Colonic mucosa (tissue), 4 donors: Measurements from ENCODE around the gene AATK. TPM values are rescaled to one million over a fixed set of nuclear protein-coding genes. Genes with fewer than 3 reads are reported as not detected.

ENCODE experiments used
- DNase-seq: peaks from one replicate; pipeline ENCODE4 v3.0.0-alpha.2; 2020
- H3K27ac ChIP-seq: fragments of 200-600 bp; one replicate; pipeline ENCODE4 v1.8.0; 2021
- H3K27me3 ChIP-seq: fragments of 200-600 bp; one replicate; pipeline ENCODE4 v1.8.0; 2021
- H3K36me3 ChIP-seq: fragments of 200-600 bp; one replicate; pipeline ENCODE4 v1.8.0; 2021
- H3K4me1 ChIP-seq: fragments of 200-600 bp; one replicate; pipeline ENCODE4 v1.8.0; 2021; ENCODE audit warnings: mild to moderate bottlenecking
- H3K4me3 ChIP-seq: fragments of 200-600 bp; one replicate; pipeline ENCODE4 v1.8.0; 2021
- H3K9ac ChIP-seq, 2 donors: one replicate each; pipeline ENCODE4 v1.7.0; 2013; ENCODE audit warnings: control low read depth in 2 of 2, low read depth in 2 of 2, low read length in 2 of 2
- H3K9me3 ChIP-seq: fragments of 200-600 bp; one replicate; pipeline ENCODE4 v1.8.0; 2021
- CTCF ChIP-seq: fragments of 200-600 bp; IDR thresholded peaks from one replicate; pipeline ENCODE4 v1.8.0; 2022; ENCODE audit warnings: antibody characterized with exemption, mild to moderate bottlenecking
- intact Hi-C: fragments of 100-400 bp; cut with DNase I; formaldehyde crosslinking; loops from one replicate; pipeline ENCODE4 v1.14.1; 2022
- total RNA-seq, 2 donors: library from RNA; stranded (reverse); fragmentation: NEBNext Ultra II Directional in 1 of 2; extraction: Animal tissue kit (Norgen Biotek cat#: 25700) in 1 of 2; gene quantifications; one replicate each; pipeline ENCODE4 v1.2.1, GENCODE V29; 2021
- donor health status: healthy.
- donor health status: DM: no; HTN: no; CAD: no.
- donor health status: DM: no; HTN: no; CAD: no.

AATK gene
- total RNA-seq, 2 donors from 2014 or later = 9.1 to 13.3 TPM

DNA sequence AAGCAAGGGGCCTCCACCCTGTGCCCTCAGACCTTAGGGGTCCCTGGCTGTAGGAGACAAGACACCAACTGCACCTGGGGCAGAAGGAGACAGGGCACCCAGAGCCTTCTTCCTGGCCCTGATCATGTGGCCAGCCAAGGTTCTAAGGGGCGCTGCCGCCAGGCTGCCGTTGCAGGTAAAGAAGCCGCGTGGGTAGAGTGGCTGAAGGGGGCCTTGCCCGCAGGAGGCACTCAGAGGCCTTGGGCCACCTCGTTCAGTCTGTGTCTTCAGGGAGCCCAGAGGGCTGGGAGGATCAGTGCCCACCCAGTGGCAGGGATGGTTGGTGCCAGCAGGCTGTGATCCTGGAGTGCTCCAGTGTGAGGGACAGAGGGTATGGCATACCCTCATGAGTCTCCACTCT lies 1.6 kb upstream of the AATK start:
- H3K9me3 ChIP-seq = no peaks in the 10 kb centered on the region
- H3K27ac ChIP-seq = no peak overlapping the region
- H3K36me3 ChIP-seq = no peaks in the 10 kb centered on the region
- intact Hi-C loops = no loop called here
- no peak for DNase-seq
- peaks cover 24% of the 10 kb centered on the region for H3K27me3 ChIP-seq
- no peak for TF ChIP-seq CTCF
- H3K4me3 ChIP-seq = no peak overlapping the region
- no peak overlapping the region for H3K9ac ChIP-seq
- H3K4me1 ChIP-seq = no peaks in the 10 kb centered on the region

GRCh38 chr17:81167194-81167524 lies 1.1 kb upstream of the AATK start:
- intact Hi-C loops = no loop called here
- Histone ChIP-seq H3K27ac (no peak overlapping the region), H3K9me3 (no peaks in the 10 kb centered on the region), H3K4me3 (no peak overlapping the region), H3K4me1 (no peaks in the 10 kb centered on the region), H3K27me3 (peaks cover 24% of the 10 kb centered on the region), H3K9ac (no peak overlapping the region), H3K36me3 (no peaks in the 10 kb centered on the region)
- DNase-seq = no peak
- no peak for TF ChIP-seq CTCF

GRCh38 chr17:81165246-81166032 lies 582 bp downstream of the AATK start, which contains the start of gene PVALEF:
TSS of gene PVALEF (plus strand) at chr17:81165507. CDS start at chr17:81181227, 15,720 bp downstream.
- Histone ChIP-seq H3K9me3 (no peaks in the 10 kb centered on the region), H3K9ac (no peak within 1 kb of the TSS), H3K4me3 (no peak within 1 kb of the TSS), H3K36me3 (no peaks in the 10 kb centered on the region), H3K4me1 (no peaks in the 10 kb centered on the region), H3K27ac (no peak within 1 kb of the TSS), H3K27me3 (peaks cover 27% of the 10 kb centered on the region)
- intact Hi-C loops = no loop called here
- no peak for TF ChIP-seq CTCF
- no peak for DNase-seq

DNA sequence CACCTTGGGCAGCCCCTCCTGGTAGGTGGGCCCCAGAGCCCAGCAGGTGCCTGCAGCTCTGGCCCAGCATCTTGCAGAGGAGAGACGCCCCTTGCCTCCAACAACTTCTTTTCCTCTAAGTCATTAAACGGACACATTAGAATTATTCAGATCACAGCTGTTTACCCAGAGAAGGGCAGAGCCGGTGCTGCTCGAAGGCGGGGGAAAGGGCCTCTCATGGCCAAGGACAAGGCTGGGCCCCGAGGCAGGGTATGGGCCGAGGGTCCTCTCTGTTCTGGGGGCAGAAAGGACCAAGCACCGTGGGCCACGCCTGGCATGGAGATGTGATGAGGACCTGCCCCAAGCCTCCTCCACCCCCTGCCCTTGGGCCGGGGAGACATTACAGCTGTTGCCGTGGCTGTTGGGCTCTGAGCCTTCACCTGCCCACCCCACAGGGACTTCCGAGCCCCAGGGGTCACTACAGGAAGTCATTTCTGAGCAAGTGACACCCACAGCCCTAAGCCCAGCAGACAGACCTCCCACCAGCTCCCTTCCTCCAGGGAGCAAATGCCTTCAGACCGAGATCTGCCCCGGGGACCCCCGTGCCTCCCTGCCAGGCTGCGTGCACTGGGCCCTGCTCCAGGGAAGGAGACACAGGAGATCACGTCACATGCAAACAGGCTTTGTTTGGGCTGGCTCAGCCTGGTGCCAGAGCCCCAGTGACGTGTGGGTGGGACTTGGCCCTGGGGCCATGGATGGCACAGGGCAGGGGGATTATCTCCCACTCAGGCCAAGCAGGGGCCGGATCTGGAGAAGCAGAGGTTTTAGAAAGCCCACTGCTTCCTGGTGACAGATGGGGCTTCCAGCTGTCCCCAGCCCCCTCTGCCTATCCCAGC lies 1.4 kb downstream of the AATK start:
- Histone ChIP-seq H3K27me3 (peaks cover 27% of the 10 kb centered on the region), H3K9ac (no peak overlapping the region), H3K27ac (no peak overlapping the region), H3K4me1 (no peaks in the 10 kb centered on the region), H3K36me3 (no peaks in the 10 kb centered on the region), H3K9me3 (no peaks in the 10 kb centered on the region), H3K4me3 (no peak overlapping the region)
- TF ChIP-seq CTCF = no peak
- DNase-seq = no peak
- intact Hi-C loops = no loop called here

GRCh38 chr17:81163703-81164370 lies 2.2 kb downstream of the AATK start:
- no peak overlapping the region for H3K27ac ChIP-seq
- H3K4me3 ChIP-seq = no peak overlapping the region
- TF ChIP-seq CTCF = no peak

More at GRCh38 chr17:81163703-81164370, 2.2 kb downstream of the AATK start:
- no peaks in the 10 kb centered on the region for H3K36me3 ChIP-seq
- H3K4me1 ChIP-seq = no peaks in the 10 kb centered on the region
- no peaks in the 10 kb centered on the region for H3K9me3 ChIP-seq
- peaks cover 27% of the 10 kb centered on the region for H3K27me3 ChIP-seq
- H3K9ac ChIP-seq = no peak overlapping the region
- DNase-seq = no peak
- intact Hi-C loops = no loop called here
